Measurements from ENCODE around the gene TYK2.

The TYK2 gene

DNA sequence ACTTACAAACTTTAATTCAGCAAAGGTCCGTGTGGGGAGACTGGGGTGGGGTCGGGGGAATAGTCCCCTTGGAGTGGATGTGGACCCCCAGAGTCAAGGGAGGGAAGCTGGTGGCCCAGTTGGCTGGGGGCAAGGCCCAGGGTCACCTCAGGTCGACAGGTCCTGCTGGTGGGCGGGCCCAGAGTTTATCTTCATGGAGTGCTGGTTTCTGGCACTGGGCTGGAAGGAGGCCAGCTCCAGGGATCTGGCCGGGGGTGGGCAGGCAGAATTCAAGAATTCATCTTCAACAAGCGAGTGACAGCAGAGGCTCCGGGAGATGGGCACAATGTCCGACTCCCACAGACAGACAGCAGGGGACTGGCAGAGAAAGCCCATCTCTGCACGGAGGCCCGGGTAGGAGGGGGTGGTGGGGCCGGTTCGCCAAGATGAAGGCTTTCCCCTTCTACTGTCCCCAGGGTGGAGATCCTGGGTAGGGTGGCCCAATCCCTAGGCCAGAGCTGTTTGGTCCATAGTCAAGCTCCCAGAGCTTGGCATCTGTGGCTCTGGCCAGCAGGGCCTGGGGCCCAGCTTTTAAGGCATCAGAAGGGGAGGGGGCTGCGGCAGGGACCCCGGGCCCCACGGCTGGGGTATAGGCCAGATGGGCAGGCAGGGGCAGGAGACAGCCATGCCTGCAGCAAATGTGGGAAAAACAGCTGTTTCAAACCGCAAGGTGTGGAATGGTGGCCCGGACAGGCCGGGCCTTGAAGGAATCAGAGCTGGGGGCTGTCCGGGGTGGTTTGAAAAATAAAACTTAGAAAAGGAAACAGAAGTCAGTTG is 63.9 kb downstream of the TYK2 start:
- ChIA-PET CTCF (interaction anchor here (0.6 to 2.4 kb wide), 2 partner anchors 57 to 72 kb away, joined by 3 to 8 read pairs; no protein-coding TSS in a partner anchor), POLR2A (interaction anchor here (0.8 to 1.6 kb wide), 7 partner anchors 8 to 205 kb away, joined by 3 to 7 read pairs (median 3); partner anchors contain the start of genes ICAM1, ICAM4, P2RY11 and RAVER1)
- Histone ChIP-seq H3K9me3 (ENCODE audit: control insufficient read depth, insufficient read depth, low read depth, low read length) (no peaks in the 10 kb centered on the region), H3K36me3 (ENCODE audit: control insufficient read depth in 2 of 2, insufficient read depth in 1 of 2, low read length in 2 of 2) (peaks cover 13 to 63% of the 10 kb centered on the region in 2 experiments; a peak in 2 of 3 replicates), H3K4me3 (ENCODE audit: low read depth, low read length) (no peak overlapping the region; the same call in 1 of the 2 replicates), H3K4me1 (ENCODE audit: control insufficient read depth, insufficient read depth, low read length) (peaks cover 3% of the 10 kb centered on the region), H3K27ac (ENCODE audit: extremely low read depth, low read depth, low read length) (peak overlapping the region; percentile 68; the same call in 1 of the 2 replicates)
- TF ChIP-seq, protein P1, sequence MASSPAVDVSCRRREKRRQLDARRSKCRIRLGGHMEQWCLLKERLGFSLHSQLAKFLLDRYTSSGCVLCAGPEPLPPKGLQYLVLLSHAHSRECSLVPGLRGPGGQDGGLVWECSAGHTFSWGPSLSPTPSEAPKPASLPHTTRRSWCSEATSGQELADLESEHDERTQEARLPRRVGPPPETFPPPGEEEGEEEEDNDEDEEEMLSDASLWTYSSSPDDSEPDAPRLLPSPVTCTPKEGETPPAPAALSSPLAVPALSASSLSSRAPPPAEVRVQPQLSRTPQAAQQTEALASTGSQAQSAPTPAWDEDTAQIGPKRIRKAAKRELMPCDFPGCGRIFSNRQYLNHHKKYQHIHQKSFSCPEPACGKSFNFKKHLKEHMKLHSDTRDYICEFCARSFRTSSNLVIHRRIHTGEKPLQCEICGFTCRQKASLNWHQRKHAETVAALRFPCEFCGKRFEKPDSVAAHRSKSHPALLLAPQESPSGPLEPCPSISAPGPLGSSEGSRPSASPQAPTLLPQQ (tag by site-specific recombination; IDR thresholded peaks at IDR 0.05) = 0 out of 2 replicates have a peak, but pooled peaks have one; percentile 21
- TF ChIP-seq, protein P2, sequence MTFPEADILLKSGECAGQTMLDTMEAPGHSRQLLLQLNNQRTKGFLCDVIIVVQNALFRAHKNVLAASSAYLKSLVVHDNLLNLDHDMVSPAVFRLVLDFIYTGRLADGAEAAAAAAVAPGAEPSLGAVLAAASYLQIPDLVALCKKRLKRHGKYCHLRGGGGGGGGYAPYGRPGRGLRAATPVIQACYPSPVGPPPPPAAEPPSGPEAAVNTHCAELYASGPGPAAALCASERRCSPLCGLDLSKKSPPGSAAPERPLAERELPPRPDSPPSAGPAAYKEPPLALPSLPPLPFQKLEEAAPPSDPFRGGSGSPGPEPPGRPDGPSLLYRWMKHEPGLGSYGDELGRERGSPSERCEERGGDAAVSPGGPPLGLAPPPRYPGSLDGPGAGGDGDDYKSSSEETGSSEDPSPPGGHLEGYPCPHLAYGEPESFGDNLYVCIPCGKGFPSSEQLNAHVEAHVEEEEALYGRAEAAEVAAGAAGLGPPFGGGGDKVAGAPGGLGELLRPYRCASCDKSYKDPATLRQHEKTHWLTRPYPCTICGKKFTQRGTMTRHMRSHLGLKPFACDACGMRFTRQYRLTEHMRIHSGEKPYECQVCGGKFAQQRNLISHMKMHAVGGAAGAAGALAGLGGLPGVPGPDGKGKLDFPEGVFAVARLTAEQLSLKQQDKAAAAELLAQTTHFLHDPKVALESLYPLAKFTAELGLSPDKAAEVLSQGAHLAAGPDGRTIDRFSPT (tag by site-specific recombination; IDR thresholded peaks at IDR 0.05) = peak; percentile 16; the same call in 1 of the 2 replicates
- TF ChIP-seq, protein P3, sequence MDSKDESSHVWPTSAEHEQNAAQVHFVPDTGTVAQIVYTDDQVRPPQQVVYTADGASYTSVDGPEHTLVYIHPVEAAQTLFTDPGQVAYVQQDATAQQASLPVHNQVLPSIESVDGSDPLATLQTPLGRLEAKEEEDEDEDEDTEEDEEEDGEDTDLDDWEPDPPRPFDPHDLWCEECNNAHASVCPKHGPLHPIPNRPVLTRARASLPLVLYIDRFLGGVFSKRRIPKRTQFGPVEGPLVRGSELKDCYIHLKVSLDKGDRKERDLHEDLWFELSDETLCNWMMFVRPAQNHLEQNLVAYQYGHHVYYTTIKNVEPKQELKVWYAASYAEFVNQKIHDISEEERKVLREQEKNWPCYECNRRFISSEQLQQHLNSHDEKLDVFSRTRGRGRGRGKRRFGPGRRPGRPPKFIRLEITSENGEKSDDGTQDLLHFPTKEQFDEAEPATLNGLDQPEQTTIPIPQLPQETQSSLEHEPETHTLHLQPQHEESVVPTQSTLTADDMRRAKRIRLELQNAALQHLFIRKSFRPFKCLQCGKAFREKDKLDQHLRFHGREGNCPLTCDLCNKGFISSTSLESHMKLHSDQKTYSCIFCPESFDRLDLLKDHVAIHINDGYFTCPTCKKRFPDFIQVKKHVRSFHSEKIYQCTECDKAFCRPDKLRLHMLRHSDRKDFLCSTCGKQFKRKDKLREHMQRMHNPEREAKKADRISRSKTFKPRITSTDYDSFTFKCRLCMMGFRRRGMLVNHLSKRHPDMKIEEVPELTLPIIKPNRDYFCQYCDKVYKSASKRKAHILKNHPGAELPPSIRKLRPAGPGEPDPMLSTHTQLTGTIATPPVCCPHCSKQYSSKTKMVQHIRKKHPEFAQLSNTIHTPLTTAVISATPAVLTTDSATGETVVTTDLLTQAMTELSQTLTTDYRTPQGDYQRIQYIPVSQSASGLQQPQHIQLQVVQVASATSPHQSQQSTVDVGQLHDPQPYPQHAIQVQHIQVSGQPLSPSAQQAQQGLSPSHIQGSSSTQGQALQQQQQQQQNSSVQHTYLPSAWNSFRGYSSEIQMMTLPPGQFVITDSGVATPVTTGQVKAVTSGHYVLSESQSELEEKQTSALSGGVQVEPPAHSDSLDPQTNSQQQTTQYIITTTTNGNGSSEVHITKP (tag by site-specific recombination; IDR thresholded peaks at IDR 0.05) = peak; percentile 43
- TF ChIP-seq ZEB2 (tag by site-specific recombination; IDR thresholded peaks at IDR 0.05) (0 out of 2 replicates have a peak, but pooled peaks have one; percentile 8), ZFHX2 (tag by site-specific recombination; conservative IDR thresholded peaks at IDR 0.05) (0 out of 2 replicates have a peak, but pooled peaks have one; percentile 24), ZBTB20 (tag by site-specific recombination; IDR thresholded peaks at IDR 0.05) (peak; percentile 19; the same call in 1 of the 2 replicates), ZNF510 (tag by site-specific recombination; IDR thresholded peaks at IDR 0.05; ENCODE audit: insufficient replicate concordance) (no peak), IKZF3 (tag by site-specific recombination; IDR thresholded peaks at IDR 0.05) (no peak), ZNF664 (tag by site-specific recombination; IDR thresholded peaks at IDR 0.05) (no peak)
- TF ChIP-seq, protein P4, sequence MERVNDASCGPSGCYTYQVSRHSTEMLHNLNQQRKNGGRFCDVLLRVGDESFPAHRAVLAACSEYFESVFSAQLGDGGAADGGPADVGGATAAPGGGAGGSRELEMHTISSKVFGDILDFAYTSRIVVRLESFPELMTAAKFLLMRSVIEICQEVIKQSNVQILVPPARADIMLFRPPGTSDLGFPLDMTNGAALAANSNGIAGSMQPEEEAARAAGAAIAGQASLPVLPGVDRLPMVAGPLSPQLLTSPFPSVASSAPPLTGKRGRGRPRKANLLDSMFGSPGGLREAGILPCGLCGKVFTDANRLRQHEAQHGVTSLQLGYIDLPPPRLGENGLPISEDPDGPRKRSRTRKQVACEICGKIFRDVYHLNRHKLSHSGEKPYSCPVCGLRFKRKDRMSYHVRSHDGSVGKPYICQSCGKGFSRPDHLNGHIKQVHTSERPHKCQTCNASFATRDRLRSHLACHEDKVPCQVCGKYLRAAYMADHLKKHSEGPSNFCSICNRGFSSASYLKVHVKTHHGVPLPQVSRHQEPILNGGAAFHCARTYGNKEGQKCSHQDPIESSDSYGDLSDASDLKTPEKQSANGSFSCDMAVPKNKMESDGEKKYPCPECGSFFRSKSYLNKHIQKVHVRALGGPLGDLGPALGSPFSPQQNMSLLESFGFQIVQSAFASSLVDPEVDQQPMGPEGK (tag by site-specific recombination; IDR thresholded peaks at IDR 0.05) = 0 out of 2 replicates have a peak, but pooled peaks have one; percentile 42
- TF ChIP-seq, protein P5, sequence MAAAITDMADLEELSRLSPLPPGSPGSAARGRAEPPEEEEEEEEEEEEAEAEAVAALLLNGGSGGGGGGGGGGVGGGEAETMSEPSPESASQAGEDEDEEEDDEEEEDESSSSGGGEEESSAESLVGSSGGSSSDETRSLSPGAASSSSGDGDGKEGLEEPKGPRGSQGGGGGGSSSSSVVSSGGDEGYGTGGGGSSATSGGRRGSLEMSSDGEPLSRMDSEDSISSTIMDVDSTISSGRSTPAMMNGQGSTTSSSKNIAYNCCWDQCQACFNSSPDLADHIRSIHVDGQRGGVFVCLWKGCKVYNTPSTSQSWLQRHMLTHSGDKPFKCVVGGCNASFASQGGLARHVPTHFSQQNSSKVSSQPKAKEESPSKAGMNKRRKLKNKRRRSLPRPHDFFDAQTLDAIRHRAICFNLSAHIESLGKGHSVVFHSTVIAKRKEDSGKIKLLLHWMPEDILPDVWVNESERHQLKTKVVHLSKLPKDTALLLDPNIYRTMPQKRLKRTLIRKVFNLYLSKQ (tag by site-specific recombination; IDR thresholded peaks at IDR 0.05; ENCODE audit: borderline replicate concordance) = no peak

Measured in HEK293 (cell line).